A673 (cell line): ENCODE measurements around the gene TANC1.

Source experiments
- EZH2 ChIP-seq: fragments of 200-600 bp; sonication (generic); IDR thresholded peaks from 2 replicates; pipeline ENCODE4 v1.6.1; 2017; ENCODE audit warnings: borderline replicate concordance, low read depth, mild to moderate bottlenecking, mixed read lengths, antibody characterized with exemption, low read length; ENCODE audit not compliant: poor library complexity, severe bottlenecking
- TF ChIP-seq, protein P1 (sequence below): fragments of 300-800, 200-600 bp; sonication (generic); conservative IDR thresholded peaks from 2 replicates; pipeline ENCODE4 v1.5.1; 2017; ENCODE audit warnings: low read depth, mild to moderate bottlenecking, antibody characterized with exemption, low read length, moderate library complexity, mixed read lengths

GRCh38 chr2:159119652-159120257 lies 151.3 kb downstream of the TANC1 start:
- TF ChIP-seq, protein P1, sequence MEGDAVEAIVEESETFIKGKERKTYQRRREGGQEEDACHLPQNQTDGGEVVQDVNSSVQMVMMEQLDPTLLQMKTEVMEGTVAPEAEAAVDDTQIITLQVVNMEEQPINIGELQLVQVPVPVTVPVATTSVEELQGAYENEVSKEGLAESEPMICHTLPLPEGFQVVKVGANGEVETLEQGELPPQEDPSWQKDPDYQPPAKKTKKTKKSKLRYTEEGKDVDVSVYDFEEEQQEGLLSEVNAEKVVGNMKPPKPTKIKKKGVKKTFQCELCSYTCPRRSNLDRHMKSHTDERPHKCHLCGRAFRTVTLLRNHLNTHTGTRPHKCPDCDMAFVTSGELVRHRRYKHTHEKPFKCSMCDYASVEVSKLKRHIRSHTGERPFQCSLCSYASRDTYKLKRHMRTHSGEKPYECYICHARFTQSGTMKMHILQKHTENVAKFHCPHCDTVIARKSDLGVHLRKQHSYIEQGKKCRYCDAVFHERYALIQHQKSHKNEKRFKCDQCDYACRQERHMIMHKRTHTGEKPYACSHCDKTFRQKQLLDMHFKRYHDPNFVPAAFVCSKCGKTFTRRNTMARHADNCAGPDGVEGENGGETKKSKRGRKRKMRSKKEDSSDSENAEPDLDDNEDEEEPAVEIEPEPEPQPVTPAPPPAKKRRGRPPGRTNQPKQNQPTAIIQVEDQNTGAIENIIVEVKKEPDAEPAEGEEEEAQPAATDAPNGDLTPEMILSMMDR: no peak
- TF ChIP-seq EZH2: no peak
